HEK293 (cell line): ENCODE measurements around the gene SPRR2G.
"Not testable (repeated sequence)": the region's sequence is repeated elsewhere in the genome, so short reads cannot be mapped to it uniquely, and the experiment has no call there.

ENCODE experiments used
- CTCF ChIA-PET: fragments of 350-600 bp; formaldehyde crosslinking; extraction: SDS; loops from one replicate; lab custom pipeline; 2021; ENCODE audit warnings: antibody characterized with exemption; lab: Yijun Ruan, JAX
- POLR2A ChIA-PET: fragments of 300-600 bp; formaldehyde crosslinking; extraction: SDS; loops from one replicate; lab custom pipeline; 2020; ENCODE audit warnings: antibody characterized with exemption, inconsistent platforms; lab: Yijun Ruan, JAX
- H3K27ac ChIP-seq: fragments of 200-500 bp; sonication (Bioruptor generic); 2 replicates; pipeline ENCODE4 v1.5.1; 2014; ENCODE audit warnings: low read depth, low read length, control low read depth, inconsistent platforms; ENCODE audit errors: extremely low read depth
- H3K36me3 ChIP-seq, 2 experiments: fragments of 200-500 bp in 1 of 2; sonication (Bioruptor generic) in 1 of 2; 1 replicate in 1 of 2; 2 replicates in 1 of 2; pipeline ENCODE4 v1.5.1; 2014 to 2017; ENCODE audit warnings: inconsistent platforms in 2 of 2, low read length in 2 of 2; ENCODE audit not compliant: control insufficient read depth in 2 of 2, insufficient read depth in 1 of 2
- H3K4me1 ChIP-seq: fragments of 200-500 bp; sonication (Bioruptor generic); 2 replicates; pipeline ENCODE4 v1.5.1; 2014; ENCODE audit warnings: mild to moderate bottlenecking, low read length, inconsistent platforms; ENCODE audit not compliant: control insufficient read depth, insufficient read depth
- H3K4me3 ChIP-seq: 2 replicates; pipeline ENCODE4 v1.5.1; 2011; ENCODE audit warnings: low read depth, mild to moderate bottlenecking, control low read depth, low read length, moderate library complexity
- H3K9me3 ChIP-seq: fragments of 200-500 bp; sonication (Bioruptor generic); 2 replicates; pipeline ENCODE4 v1.5.1; 2014; ENCODE audit warnings: low read depth, low read length, inconsistent platforms; ENCODE audit not compliant: control insufficient read depth, insufficient read depth
- ATF2 ChIP-seq: fragments of 450-650 bp; formaldehyde crosslinking; IDR thresholded peaks from 2 replicates; pipeline ENCODE4 v1.5.1; 2016; ENCODE audit warnings: missing biosample characterization, missing genetic modification characterization, low read depth
- FEZF1 ChIP-seq: fragments of 450-650 bp; formaldehyde crosslinking; IDR thresholded peaks from 2 replicates; pipeline ENCODE4 v1.5.1; 2016; ENCODE audit warnings: missing biosample characterization, missing genetic modification characterization
- IKZF3 ChIP-seq: fragments of 450-650 bp; IDR thresholded peaks from 2 replicates; pipeline ENCODE4 v1.5.0; 2018; ENCODE audit warnings: missing biosample characterization, mild to moderate bottlenecking, missing genetic modification characterization, moderate library complexity
- INSM2 ChIP-seq: fragments of 450-650 bp; formaldehyde crosslinking; IDR thresholded peaks from 2 replicates; pipeline ENCODE4 v1.5.1; 2016; ENCODE audit warnings: missing biosample characterization, missing genetic modification characterization
- PRDM10 ChIP-seq: fragments of 450-650 bp; formaldehyde crosslinking; IDR thresholded peaks from 2 replicates; pipeline ENCODE4 v1.5.1; 2016; ENCODE audit warnings: missing biosample characterization, missing genetic modification characterization
- SALL2 ChIP-seq: fragments of 450-650 bp; formaldehyde crosslinking; IDR thresholded peaks from 2 replicates; pipeline ENCODE4 v1.5.0; 2017; ENCODE audit warnings: missing biosample characterization, mild to moderate bottlenecking, missing genetic modification characterization, borderline replicate concordance
- ZFP37 ChIP-seq: fragments of 450-650 bp; formaldehyde crosslinking; IDR thresholded peaks from 2 replicates; pipeline ENCODE4 v1.5.1; 2016; ENCODE audit warnings: missing biosample characterization, missing genetic modification characterization
- ZFP41 ChIP-seq: fragments of 450-650 bp; formaldehyde crosslinking; IDR thresholded peaks from 2 replicates; pipeline ENCODE4 v1.5.1; 2016; ENCODE audit warnings: missing biosample characterization, missing genetic modification characterization, borderline replicate concordance
- ZNF132 ChIP-seq: fragments of 450-650 bp; formaldehyde crosslinking; IDR thresholded peaks from 2 replicates; pipeline ENCODE4 v1.5.1; 2017; ENCODE audit warnings: missing biosample characterization, missing genetic modification characterization, borderline replicate concordance
- ZNF24 ChIP-seq: fragments of 450-650 bp; formaldehyde crosslinking; IDR thresholded peaks from 2 replicates; pipeline ENCODE4 v1.5.1; 2016; ENCODE audit warnings: missing biosample characterization, missing genetic modification characterization
- ZNF335 ChIP-seq: fragments of 450-650 bp; formaldehyde crosslinking; conservative IDR thresholded peaks from 2 replicates; pipeline ENCODE4 v1.5.1; 2016; ENCODE audit warnings: missing biosample characterization, missing genetic modification characterization
- ZNF37A ChIP-seq: fragments of 450-650 bp; IDR thresholded peaks from 2 replicates; pipeline ENCODE4 v1.5.1; 2018; ENCODE audit warnings: missing biosample characterization, missing genetic modification characterization
- ZNF433 ChIP-seq: fragments of 450-650 bp; formaldehyde crosslinking; IDR thresholded peaks from 2 replicates; pipeline ENCODE4 v1.5.1; 2016; ENCODE audit warnings: missing biosample characterization, missing genetic modification characterization, low read depth
- ZNF513 ChIP-seq: fragments of 450-650 bp; IDR thresholded peaks from 2 replicates; pipeline ENCODE4 v1.5.1; 2018; ENCODE audit warnings: missing biosample characterization, missing genetic modification characterization
- ZNF529 ChIP-seq: fragments of 450-650 bp; formaldehyde crosslinking; IDR thresholded peaks from 2 replicates; pipeline ENCODE4 v1.5.1; 2017; ENCODE audit warnings: missing genetic modification characterization, missing biosample characterization; ENCODE audit not compliant: insufficient replicate concordance
- ZNF561 ChIP-seq: fragments of 450-650 bp; IDR thresholded peaks from 2 replicates; pipeline ENCODE4 v1.5.1; 2018; ENCODE audit warnings: missing biosample characterization, missing genetic modification characterization, borderline replicate concordance
- ZNF707 ChIP-seq: fragments of 450-650 bp; formaldehyde crosslinking; IDR thresholded peaks from 2 replicates; pipeline ENCODE4 v1.5.1; 2016; ENCODE audit warnings: missing biosample characterization, missing genetic modification characterization
- ZNF837 ChIP-seq: fragments of 450-650 bp; formaldehyde crosslinking; IDR thresholded peaks from 2 replicates; pipeline ENCODE4 v1.5.1; 2016; ENCODE audit warnings: missing biosample characterization, missing genetic modification characterization

Gene SPRR2G

GRCh38 chr1:153119491-153119971, 31.2 kb downstream of the SPRR2G start:
- Histone ChIP-seq H3K4me1 (peaks cover 4% of the 10 kb centered on the region; the same call in 1 of the 2 replicates), H3K4me3 (no peak overlapping the region), H3K36me3 (no peaks in the 10 kb centered on the region), H3K27ac (no peak overlapping the region), H3K9me3 (no peaks in the 10 kb centered on the region)
- ChIA-PET CTCF (interaction anchor here (0.9 kb wide), 1 partner anchor 77 kb away, joined by 3 read pairs; no protein-coding TSS in a partner anchor), POLR2A (no interaction called here)
- TF ChIP-seq ATF2 (tag by site-specific recombination) (no peak), FEZF1 (tag by site-specific recombination) (no peak), IKZF3 (tag by site-specific recombination) (no peak), SALL2 (tag by site-specific recombination) (no peak), ZNF837 (no peak), ZNF529 (no peak), ZNF707 (tag by site-specific recombination) (no peak), PRDM10 (tag by site-specific recombination) (no peak), ZNF132 (tag by site-specific recombination) (no peak), INSM2 (tag by site-specific recombination) (no peak), ZFP37 (tag by site-specific recombination) (no peak), ZNF37A (no peak), ZNF335 (tag by site-specific recombination) (no peak), ZNF433 (tag by site-specific recombination) (no peak), ZFP41 (tag by site-specific recombination) (no peak), ZNF24 (tag by site-specific recombination) (no peak), ZNF561 (tag by site-specific recombination) (no peak), ZNF513 (tag by site-specific recombination) (no peak)

GRCh38 chr1:153115264-153115663, 35.4 kb downstream of the SPRR2G start:
- H3K9me3 ChIP-seq, H3K36me3 ChIP-seq, H3K27ac ChIP-seq, POLR2A ChIA-PET, H3K4me3 ChIP-seq, H3K4me1 ChIP-seq, CTCF ChIA-PET: not testable (repeated sequence)
